Measurements from ENCODE around the gene PTGIR.

Gene PTGIR

DNA sequence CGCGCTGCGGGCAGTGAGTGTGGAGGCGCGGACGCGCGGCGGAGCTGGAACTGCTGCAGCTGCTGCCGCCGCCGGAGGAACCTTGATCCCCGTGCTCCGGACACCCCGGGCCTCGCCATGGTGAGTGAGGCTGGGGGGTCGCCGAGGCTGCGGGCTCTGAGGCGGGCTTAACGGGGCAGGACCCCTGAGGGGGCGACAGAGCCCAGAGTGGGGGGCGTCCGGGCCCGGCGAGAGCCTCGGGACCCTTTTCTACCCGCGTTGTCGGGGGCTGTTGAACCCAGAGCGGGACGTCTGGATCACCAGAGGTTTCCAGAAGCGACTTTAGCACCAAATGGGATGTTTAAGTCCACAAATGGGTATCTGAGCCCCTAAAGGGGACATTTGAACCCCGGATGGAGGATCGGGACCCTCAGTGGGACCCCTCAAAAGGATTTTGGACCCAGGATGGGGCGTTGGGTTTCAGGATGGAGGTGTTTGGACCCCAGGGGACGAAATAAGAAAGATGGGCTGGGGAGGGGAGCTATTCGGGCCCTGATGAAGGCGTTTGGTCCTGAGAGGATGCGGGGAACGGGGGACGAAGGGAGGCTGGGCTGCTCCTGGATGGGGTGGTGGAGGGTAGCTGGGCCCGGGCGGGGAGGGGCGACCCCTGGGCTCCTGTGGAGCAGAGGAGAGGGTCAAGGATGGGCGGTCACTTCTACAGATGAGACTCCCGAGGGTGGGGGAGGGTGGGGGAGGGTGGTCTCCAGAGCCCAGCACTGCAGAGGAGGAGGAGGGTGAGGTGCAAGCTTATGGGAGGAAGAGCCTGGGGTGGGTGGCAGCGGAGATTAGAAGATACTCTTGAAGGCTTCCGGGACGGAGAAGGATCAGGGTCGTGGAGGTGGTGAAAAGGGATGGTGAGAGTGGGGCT is 23.3 kb downstream of the PTGIR start, which contains the start of gene CALM3:
Gene CALM3 (plus strand): TSS at position 13 of the 907 bp plus-strand sequence. CDS start 105 bp downstream, at position 118.
- no peak for DNase-seq (ENCODE audit: low read depth in 2 of 2)

DNA sequence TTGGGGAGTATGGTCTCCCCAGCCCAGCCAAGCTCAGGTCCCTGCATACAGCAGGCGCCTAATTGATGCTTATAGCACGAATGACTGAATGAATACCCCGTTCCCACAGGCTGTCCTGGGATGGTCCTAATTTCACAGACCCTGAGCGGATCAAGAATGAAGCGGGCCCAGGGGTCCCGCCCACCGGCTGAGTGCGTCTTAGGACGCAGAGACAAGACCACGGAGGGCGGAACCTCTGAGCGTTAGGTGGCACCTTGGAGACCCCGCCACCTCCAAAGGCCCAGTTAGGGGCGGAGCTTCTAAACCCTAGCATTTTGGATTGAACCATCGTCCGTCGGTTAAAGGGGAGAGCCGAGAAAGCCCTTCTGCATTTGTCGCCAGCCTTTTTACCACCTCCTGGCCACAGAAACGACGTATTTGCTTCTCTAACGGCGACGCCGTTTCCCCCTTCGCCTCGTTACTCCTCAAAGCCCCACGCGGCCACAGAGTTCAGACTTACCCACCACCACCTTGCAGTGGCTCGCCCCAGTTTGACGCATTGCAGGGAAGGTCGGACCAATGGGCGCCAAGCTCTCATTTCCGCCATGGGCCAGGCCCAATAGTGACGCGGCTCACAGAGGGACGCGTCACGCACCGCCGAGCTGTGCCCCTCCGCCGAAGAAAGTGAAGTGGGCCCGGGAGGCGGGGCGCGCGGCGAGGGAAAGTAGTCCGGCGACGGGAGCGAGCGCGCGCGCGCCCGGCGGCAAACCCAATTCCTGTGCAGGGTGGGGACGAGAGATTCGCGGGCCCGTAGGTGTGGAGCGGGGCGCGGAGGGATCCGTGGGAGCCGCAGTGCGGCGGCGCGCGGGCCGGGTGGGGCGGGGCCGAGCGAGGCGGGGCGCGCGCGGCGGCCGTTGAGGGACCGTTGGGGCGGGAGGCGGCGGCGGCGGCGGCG is 24.2 kb downstream of the PTGIR start:
- DNase-seq (ENCODE audit: low read depth in 2 of 2), result peak; percentile 95 to 96

GRCh38 chr19:46599716-46600373 is 25.0 kb downstream of the PTGIR start:
- DNase-seq (ENCODE audit: low read depth in 2 of 2), result no peak

GRCh38 chr19:46598372-46598917 is 26.4 kb downstream of the PTGIR start:
- DNase-seq (ENCODE audit: low read depth in 2 of 2), result no peak

GRCh38 chr19:46596008-46596407 is 28.9 kb downstream of the PTGIR start:
- DNase-seq (ENCODE audit: low read depth in 2 of 2), result no peak

GRCh38 chr19:46591870-46592269 is 33.0 kb downstream of the PTGIR start:
- no peak for DNase-seq (ENCODE audit: low read depth in 2 of 2)

DNA sequence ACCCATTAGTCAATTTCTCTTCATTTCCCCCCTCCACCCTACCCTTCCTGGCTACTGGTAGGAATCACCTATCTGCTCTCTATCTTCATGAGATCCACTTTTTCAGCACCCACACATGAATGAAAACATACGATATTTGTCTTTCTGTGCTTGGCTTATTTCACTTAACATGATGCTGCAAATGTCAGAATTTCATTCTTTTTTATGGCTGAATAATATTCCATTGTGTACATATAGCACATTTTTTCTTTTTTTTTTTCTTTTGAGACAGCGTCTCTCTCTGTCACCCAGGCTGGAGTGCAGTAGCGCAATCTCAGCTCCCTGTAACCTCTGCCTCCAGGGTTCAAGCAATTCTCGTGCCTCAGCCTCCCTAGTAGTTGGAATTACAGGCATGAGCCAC is 33.6 kb downstream of the PTGIR start:
- DNase-seq (ENCODE audit: low read depth in 2 of 2), result no peak

DNA sequence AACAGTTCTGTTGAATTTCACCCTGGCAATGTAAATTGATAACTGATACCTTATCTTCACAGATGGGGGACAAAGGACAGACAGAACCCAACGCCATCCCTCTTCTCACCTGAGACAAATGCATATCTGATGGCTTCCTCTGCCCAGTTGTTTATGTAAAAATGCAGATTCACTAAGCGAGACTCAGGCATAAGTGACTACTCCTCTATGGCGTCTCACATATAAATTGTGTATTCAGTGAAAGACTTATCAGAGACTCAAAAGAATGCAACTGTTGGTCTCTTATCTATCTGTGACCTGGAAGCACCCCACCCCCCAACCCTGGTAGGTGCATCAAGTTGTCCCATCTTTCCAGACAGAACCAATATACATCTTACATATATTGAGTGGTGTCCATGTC is 37.0 kb downstream of the PTGIR start:
- no peak for DNase-seq (ENCODE audit: low read depth in 2 of 2)

DNA sequence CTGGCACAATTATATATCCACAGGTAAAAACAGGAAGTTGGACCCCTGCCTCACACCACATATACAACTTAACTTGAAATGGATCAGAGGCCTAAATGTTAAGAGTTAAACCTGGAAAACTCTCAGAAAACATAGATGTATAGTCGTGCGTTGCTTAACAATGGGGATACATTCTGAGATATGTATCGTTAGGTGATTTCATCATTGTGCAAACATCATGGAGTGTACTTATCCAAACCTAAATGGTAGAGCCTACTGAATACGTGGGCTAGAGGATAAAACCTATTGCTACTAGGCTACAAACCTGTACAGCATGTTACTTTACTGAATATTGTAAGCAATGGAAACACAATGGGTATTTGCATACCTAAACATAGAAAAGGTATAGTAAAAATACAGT is 38.6 kb downstream of the PTGIR start:
- DNase-seq (ENCODE audit: low read depth in 2 of 2), result no peak

DNA sequence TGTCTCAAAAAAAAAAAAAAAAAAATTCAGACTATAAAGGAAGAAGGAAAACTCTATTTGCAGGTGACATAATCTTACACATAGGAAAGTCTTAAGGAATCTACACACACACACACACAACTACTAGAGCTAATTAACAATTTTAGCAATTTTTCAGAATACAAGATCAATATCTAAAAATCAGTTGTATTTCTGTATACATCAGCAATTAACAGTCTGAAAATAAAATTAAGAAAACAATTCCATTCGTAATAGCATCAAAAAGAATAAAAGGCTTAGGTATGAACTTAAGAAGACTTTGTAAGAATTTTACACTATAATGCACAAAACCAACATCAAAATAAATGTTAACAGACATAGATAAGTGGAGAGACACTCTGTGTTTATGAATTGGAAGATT is 39.4 kb downstream of the PTGIR start:
- no peak for DNase-seq (ENCODE audit: low read depth in 2 of 2)

DNA sequence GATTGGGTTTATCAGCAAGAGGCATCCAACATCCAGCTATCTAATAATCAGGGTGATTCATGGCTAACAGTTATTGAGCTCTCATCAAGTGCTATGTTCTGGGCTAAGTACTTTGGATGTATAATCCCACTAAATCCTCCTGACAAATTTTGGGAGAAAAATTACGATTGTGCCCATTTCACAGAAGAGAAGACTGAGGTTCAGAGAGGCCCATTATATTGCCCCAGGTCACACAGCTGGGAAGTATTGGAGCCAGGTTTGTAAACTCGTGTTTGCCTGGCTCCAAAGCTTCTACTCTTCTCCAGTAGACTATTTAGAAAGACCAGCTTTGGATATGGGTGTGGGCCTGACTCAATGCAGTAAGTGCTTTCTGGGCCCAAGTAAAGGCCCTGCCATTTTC is 44.6 kb downstream of the PTGIR start:
- no peak for DNase-seq (ENCODE audit: low read depth in 2 of 2)

DNA sequence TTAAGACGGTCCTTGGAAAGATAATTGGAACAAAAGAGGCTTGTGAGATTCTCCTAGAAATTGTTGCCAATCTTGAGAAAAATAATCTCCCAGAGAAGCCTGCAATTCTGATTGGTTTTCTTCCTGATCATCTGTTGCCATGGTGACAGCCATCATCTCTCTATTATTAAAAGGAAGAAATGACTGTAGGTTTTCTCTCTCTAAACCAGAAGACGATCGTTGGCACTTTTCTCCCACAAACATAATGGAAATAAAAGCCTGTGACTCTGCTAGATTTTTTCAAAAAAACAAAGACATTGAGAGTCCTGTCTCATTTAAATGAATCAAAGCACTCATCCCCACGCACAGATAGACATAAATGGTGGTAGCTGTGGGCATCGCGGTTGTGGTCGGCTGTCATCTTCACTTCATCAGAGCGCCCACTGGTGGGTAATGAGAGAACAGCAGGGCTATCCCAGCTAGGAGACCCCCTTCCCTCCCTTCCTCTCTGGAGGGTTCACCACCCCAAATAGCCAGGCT is 45.5 kb downstream of the PTGIR start:
- no peak for DNase-seq (ENCODE audit: low read depth in 2 of 2)

DNA sequence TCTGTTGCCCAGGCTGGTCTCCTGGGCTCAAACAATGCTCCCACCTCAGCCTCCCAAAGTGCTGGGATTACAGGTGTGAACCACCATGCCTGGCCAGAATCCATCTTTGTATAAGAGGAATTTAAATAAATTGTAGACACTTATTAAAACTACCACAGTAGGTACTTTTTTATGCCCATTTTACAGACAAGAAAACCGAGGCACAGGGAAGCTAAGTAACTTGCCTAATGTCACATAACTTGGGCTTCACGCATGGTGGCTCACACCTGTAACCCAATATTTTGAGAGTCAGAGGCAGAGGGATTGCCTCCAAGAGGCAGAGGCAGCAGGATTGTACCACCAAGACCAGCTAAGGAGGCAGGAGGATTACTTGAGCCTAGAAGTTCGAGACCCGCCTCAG is 46.4 kb downstream of the PTGIR start:
- DNase-seq (ENCODE audit: low read depth in 2 of 2), result no peak

- DNase-seq (ENCODE audit: low read depth in 2 of 2), result peak in 1 of 2 donors; percentile 28
Observed at GRCh38 chr19:46574533-46574932, 50.4 kb downstream of the PTGIR start.

DNA sequence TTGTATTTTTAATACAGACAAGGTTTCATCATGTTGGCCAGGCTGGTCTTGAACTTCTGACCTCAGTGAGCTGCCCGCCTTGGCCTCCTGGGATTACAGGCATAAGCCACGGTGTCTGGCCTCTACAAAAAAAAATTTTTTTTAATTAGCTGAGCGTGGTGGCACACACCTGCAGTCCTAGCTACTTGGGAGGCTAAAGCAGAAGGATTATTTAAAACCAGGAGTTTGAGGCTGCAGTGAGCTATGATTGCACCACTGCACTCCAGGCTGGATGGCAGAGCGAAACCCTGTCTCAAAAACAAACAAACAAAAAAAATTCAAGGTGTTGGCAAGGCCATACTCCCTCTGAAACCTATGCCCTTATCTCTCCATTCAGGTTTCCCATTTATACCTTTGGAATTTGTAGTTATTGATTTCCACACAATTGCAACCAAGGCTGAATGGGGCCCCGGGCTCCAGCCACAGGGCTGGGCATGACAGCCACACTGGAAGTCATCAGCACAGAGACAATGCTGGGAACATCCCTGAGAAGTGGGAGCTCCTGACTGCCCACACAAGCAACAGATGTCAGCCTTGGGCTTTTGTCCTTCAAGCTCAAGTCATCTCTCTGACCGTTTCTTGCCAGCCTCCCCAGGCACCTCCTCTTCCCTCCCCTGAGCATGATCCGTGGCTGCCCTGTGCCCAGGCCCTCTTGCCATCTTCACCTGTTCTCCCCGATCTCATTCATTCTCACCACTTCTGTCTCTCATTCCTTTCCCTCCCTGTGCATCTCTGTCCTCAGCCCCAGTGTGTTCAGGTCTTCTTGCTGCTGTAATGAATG is 51.0 kb downstream of the PTGIR start:
- DNase-seq (ENCODE audit: low read depth in 2 of 2), result no peak

GRCh38 chr19:46571495-46571894 is 53.4 kb downstream of the PTGIR start:
- DNase-seq (ENCODE audit: low read depth in 2 of 2), result no peak

Data from stimulated activated CD4-positive, alpha-beta T cell treated with anti-CD3 and anti-CD28 coated beads, Interleukin-1b, Interleukin-23, amount 100 ng/mL, for 1 hour (primary cell).